ENCODE measurements around the gene TRERF1. TPM values are rescaled to one million over a fixed set of nuclear protein-coding genes. Genes with fewer than 3 reads are reported as not detected.

The TRERF1 gene
- total and polyA plus RNA-seq, 2 of the 4 experiments (the other 2 are of a cell fraction), result 6.3 to 9.9 TPM

DNA sequence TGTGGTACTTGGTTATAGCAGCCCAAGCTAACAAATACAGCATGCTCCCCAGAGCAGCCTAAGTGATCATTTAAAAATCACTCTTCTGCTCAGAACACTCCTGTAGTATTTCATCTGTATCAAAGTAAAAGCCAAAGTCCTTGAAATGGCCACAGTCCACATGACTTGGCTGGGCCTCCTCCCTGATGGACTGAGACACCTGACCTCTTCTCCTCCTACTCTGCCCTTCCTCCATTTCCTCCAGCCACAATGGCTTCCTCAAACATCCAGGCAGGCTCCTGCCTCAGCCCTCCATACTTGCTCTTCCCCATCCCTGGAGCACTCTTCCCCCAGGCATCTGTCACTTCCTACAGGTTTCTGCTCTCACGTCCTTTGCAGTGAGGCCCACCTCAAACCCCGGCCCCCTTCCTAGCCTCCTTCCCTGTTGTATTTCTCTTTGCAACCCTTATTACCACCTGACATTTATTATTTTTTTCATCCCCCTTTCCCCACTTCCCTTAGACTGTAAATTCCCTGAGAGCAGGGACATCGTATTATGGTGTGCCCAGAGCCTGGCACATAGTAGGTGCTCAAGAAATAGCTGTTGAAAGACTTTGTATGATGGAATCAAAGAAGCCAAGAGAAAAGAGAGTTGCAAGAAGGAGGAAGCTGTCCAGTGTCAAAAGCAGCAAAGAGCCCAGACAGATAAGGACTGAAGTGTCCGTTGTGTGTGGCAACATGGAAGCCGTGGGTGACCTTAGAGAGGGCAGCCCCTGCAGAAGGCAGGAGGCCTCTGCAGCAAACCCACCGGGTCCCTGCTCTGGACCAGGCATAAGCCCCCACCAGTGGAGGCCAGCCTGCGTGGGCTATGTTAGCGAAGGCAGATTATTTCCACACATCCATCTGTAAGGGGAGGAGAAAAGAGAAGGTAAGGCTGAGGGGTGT lies 87.5 kb downstream of the TRERF1 start:
- ATAC-seq (ENCODE audit: low read depth) (no peak), DNase-seq (no peak)
- no peak overlapping the region for H3K18ac ChIP-seq (ENCODE audit: low read depth, low read length)
- no peaks in the 10 kb centered on the region for H3K9me3 ChIP-seq (ENCODE audit: control insufficient read depth, insufficient read depth, low read length)
- ChIA-PET CTCF (no interaction called here), POLR2A (ENCODE audit: unreplicated experiment) (no interaction called here)
- BruUV-seq (replicated peaks), result no TSS peak
- no peak overlapping the region for H3K23ac ChIP-seq (ENCODE audit: low read depth, low read length)
- H2AFZ ChIP-seq (replicated peaks; ENCODE audit: low read length, poor library complexity), result no peak overlapping the region
- no peak overlapping the region for H4K91ac ChIP-seq (ENCODE audit: insufficient read depth, low read depth, low read length)
- peaks cover 62 to 92% of the 10 kb centered on the region in 2 experiments for H3K79me1 ChIP-seq (ENCODE audit: low read depth in 1 of 2, low read length in 2 of 2)
- intact Hi-C loops (cut with micrococcal nuclease), result no loop called here
- H3K9me1 ChIP-seq (ENCODE audit: insufficient read depth, low read length), result peaks cover 47% of the 10 kb centered on the region
- H2BK5ac ChIP-seq (ENCODE audit: low read depth, low read length, poor library complexity, severe bottlenecking), result no peak overlapping the region
- H2BK20ac ChIP-seq (ENCODE audit: low read depth, low read length), result no peak overlapping the region
- no peak overlapping the region; the same call in 1 of the 2 replicates for H2AK5ac ChIP-seq (ENCODE audit: low read depth, low read length)
- TF ChIP-seq RCOR1 (IDR thresholded peaks at IDR 0.05; ENCODE audit: insufficient replicate concordance, low read length) (no peak), SMC3 (IDR thresholded peaks at IDR 0.05; ENCODE audit: low read depth, low read length) (no peak), RFX5 (IDR thresholded peaks at IDR 0.05; ENCODE audit: low read depth, low read length) (no peak), MAZ (IDR thresholded peaks at IDR 0.05; ENCODE audit: borderline replicate concordance, low read depth, low read length) (no peak), NFE2L2 (IDR thresholded peaks at IDR 0.05; ENCODE audit: low read depth, low read length) (no peak), CHD1 (IDR thresholded peaks at IDR 0.05; ENCODE audit: low read depth, low read length) (no peak), FOS (IDR thresholded peaks at IDR 0.05; ENCODE audit: low read depth, low read length) (no peak), MAFK (IDR thresholded peaks at IDR 0.05; ENCODE audit: low read depth, low read length) (no peak), ELK1 (IDR thresholded peaks at IDR 0.05; ENCODE audit: borderline replicate concordance, low read depth, low read length) (no peak), USF2 (IDR thresholded peaks at IDR 0.05; ENCODE audit: low read depth, low read length) (no peak), RAD21 (IDR thresholded peaks at IDR 0.05; ENCODE audit: low read length) (no peak)
- no peak overlapping the region for H2AK9ac ChIP-seq (replicated peaks; ENCODE audit: low read depth, low read length, poor library complexity)
- no peak overlapping the region for H3K4me3 ChIP-seq (ENCODE audit: insufficient read depth, low read depth, low read length)
- peaks cover 16% of the 10 kb centered on the region for H3K4me1 ChIP-seq (ENCODE audit: control insufficient read depth, insufficient read depth, low read length)
- H3K9ac ChIP-seq (ENCODE audit: low read depth, low read length), result no peak overlapping the region
- 100% methylated on average over 1 of the region's 8 CpGs; no CpG with 5 or more reads in 1 of the 2 experiments for WGBS, 2 experiments (ENCODE audit: extremely low coverage in 2 of 2, insufficient read length in 1 of 2)
- in situ Hi-C loops (cut with MboI; ENCODE audit: low sequenced_read_pairs), result no loop called here
- no peak overlapping the region for H2BK15ac ChIP-seq (ENCODE audit: low read depth, low read length)
- H4K8ac ChIP-seq (ENCODE audit: low read depth in 2 of 2, low read length in 2 of 2), result no peak overlapping the region
- H2BK120ac ChIP-seq (ENCODE audit: low read depth, low read length), result no peak overlapping the region
- H3K4me2 ChIP-seq (ENCODE audit: low read depth, low read length), result no peak overlapping the region
- H3K14ac ChIP-seq (replicated peaks; ENCODE audit: low read depth, low read length), result no peak overlapping the region
- H3K56ac ChIP-seq (ENCODE audit: extremely low read depth, insufficient read depth, low read length), result no peak overlapping the region
- H4K20me1 ChIP-seq (ENCODE audit: insufficient read depth, low read length), result peaks cover 20% of the 10 kb centered on the region; the same call in 1 of the 2 replicates
- H4K5ac ChIP-seq (ENCODE audit: low read depth, low read length), result no peak overlapping the region
- no peaks in the 10 kb centered on the region for H3K27me3 ChIP-seq (ENCODE audit: control insufficient read depth, insufficient read depth, low read length)
- peaks cover 12% of the 10 kb centered on the region; the same call in 1 of the 2 replicates for H3K36me3 ChIP-seq (ENCODE audit: control insufficient read depth, insufficient read depth, low read length)
- H3K4ac ChIP-seq (ENCODE audit: low read depth, low read length), result no peak overlapping the region
- dilution Hi-C loops (cut with HindIII; ENCODE audit: low sequenced_read_pairs, unreplicated experiment), result no loop called here
- no peak overlapping the region for H3K27ac ChIP-seq (ENCODE audit: insufficient read depth, low read length)

Measured in IMR-90 (cell line).